Peyer's patch (tissue), 4 donors: ENCODE results near the gene SGO2.
A peak's percentile ranks its signal among the peaks of the same experiment; 100 is the strongest.

ENCODE experiments used
- CTCF ChIP-seq, 6 experiments: fragments of 450-650 bp in 4 of 6; fragments of 200-600 bp in 2 of 6; sonication (generic) in 1 of 6; IDR thresholded peaks; one replicate each; pipeline ENCODE4 v1.5.1; 2017 to 2019; ENCODE audit warnings: antibody characterized with exemption in 6 of 6, mild to moderate bottlenecking in 3 of 6, moderate library complexity in 1 of 6
- POLR2A ChIP-seq, 2 donors: fragments of 450-650 bp; IDR thresholded peaks; one replicate each; pipeline ENCODE4 v1.5.1; 2017; ENCODE audit warnings: antibody characterized with exemption in 2 of 2, mild to moderate bottlenecking in 2 of 2, moderate library complexity in 2 of 2

GRCh38 chr2:200575957-200576356 is 50.0 kb downstream of the SGO2 start:
- TF ChIP-seq POLR2A (IDR thresholded peaks at IDR 0.05) (no peak), CTCF (IDR thresholded peaks at IDR 0.05) (peak in 4 of 6 experiments; percentile 24 to 49 (median 32))
